EH (cell line): ENCODE results near the gene CFDP1.

Source experiments
- DNase-seq: peaks from one replicate; pipeline ENCODE4 v3.0.0-alpha.2; 2015; ENCODE audit warnings: low read depth

CFDP1 gene

GRCh38 chr16:75372236-75372856, 61.0 kb downstream of the CFDP1 start:
- DNase-seq: peak; percentile 56

DNA sequence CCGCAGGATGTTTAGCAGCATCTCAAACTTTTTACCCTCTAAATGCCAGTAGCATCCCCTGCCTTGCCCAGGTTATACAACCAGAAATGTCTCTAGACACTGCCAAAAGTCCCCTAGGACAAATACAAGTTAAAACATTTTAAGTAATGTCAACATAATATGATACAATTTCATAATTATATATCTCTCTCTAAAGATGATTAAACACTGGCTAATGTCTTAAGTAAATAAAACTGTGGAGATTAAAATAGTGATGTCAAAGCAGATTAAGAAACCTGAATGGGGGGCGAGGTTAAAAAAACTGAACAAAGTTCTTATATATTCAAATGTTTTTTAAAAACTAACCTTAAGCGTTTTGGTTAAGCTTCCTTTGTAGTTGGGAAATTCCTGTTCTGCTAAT, 62.1 kb downstream of the CFDP1 start:
- DNase-seq: no peak

DNA sequence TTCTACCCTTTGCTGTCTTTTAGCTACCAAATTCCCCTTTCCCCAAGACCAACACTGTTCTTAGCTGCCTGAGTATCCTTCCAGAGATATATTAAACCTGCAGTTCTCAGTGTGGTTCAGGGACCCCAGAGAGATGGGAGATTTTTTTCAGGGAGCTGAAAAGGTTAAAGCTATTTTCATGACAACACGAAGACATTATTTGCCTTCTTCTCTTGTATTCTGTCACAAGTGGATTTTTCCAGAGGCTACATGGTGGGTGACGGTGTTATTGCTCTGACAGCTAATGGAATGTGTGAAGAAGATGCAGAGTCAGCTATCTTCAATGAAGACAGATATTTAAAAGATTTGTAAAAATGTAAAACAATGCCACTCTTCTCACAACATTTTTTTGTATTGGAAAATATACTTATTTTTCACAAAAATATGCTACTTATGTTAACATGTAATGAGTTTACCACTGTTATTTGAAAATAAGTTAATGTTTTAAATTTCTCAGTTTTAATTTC, 69.0 kb downstream of the CFDP1 start:
- no peak for DNase-seq

GRCh38 chr16:75362846-75363245, 70.5 kb downstream of the CFDP1 start:
- no peak for DNase-seq

DNA sequence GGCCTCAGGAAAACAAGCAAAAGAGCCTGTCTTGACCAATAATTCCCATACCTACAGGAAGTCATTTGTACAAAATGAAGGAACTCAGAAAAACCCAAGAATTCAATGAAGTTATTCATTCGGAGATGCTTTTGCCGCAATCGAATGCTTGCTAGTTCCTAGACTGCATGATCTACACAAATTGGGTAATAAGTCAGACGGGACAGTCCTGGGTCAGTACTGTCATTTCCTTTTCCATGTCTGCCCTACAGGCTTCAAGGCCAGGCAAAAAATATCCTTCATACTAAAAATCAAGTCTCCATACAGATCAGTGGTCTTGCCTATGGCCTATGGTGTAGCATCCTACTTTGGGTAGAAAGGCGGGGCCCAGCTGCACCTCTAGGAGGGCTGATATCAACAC, 71.4 kb downstream of the CFDP1 start:
- no peak for DNase-seq

DNA sequence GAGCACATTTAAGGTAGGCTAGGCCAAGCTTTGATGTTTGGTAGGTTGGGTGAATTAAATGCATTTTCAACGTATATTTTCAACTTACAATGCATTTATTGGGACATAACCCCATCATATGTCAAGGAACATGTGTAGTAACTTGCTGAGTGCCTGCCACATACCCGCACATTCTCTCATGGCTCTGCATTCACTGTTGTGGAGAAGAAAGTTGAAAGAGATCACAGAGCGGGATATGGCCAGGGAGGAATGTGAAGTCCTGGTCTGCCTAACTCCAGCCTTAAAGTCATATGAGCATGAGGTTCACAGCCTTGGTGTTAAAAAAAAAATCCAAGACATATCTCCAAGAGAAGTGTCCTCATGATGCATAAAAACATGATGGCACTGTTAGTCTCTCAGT, 79.1 kb downstream of the CFDP1 start:
- DNase-seq: no peak

DNA sequence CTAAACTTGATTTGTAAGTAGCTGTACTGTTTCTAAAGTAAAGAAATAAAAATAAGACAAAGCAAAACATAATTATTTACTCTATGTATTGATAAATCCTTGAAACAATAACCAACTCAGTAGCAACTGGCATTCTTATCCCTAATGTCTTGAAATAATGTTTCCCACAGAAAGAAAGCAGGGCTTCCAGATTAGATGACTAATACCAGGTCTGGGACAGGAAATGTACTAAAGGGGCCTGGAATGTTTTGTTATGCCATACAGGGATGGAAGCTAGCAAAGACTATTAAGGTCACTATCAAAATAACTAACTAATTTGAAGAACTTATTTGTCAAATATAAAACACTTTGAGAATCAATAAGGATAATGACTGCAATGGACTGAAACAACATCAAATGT, 82.1 kb downstream of the CFDP1 start:
- peak; percentile 87 for DNase-seq

GRCh38 chr16:75345711-75346110, 87.6 kb downstream of the CFDP1 start:
- no peak for DNase-seq

DNA sequence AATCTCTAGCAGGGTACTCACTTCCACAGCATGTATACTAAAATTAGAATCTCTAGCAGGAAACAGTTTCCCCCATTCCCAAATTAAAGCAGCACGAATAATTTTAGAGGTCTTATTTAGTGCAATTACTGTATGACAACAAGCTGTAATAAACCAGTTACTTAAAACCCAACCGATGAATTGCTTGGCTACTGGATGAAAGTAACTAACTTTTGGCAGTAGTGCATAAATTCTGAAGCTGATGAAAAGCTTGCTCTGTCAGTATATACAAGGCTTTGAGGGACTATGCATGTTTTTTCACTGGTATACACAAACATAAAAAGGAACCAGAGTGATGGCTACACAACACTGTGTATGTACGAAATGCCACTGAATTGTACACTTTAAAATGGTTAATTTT, 89.4 kb downstream of the CFDP1 start:
- DNase-seq: no peak

GRCh38 chr16:75343286-75343685, 90.0 kb downstream of the CFDP1 start:
- no peak for DNase-seq

DNA sequence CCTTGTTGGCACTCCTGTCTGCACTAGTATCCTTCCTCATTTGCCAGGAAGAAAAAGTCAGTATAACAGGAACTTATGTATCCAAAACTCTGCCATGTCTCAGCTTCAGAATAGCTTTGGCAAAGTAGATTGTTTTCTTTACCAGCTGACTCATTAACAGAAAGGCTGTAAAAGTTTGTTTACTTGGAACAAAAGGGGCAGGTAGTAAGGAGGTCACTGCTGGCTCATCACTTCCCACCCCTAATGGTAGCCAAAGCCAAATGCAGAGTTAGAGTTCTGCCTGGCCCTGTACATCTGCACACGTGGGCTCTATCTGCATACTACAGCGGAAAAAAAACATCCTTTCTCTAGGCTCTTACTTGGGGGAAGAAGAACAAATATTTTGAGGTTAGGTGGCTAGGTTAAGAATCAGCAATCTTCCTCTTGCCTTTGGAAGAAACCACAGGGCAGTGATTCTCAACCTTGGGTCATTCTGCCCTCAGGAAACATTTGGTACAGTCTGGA, 90.9 kb downstream of the CFDP1 start:
- peak; percentile 82 for DNase-seq

GRCh38 chr16:75341564-75342307, 91.6 kb downstream of the CFDP1 start:
- no peak for DNase-seq

GRCh38 chr16:75340741-75341491, 92.4 kb downstream of the CFDP1 start:
- peak; percentile 94 for DNase-seq

DNA sequence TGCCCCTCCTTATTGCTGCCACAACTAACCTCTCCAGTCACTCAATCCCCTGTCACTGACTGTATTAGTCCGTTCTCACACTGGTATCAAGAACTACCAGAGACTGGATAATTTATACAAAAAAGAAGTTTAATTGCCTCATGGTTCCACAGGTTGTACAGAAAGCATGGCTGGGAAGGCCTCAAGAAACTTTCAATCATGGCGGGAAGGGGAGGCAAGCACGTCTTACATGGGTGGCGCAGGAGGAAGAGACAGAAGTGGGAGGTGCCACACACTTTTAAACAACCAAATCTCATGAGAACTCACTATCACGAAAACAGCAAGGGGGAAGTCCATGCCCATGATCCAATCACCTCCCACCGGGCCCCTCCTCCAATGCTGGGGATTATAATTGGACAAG, 95.9 kb downstream of the CFDP1 start:
- DNase-seq: no peak

DNA sequence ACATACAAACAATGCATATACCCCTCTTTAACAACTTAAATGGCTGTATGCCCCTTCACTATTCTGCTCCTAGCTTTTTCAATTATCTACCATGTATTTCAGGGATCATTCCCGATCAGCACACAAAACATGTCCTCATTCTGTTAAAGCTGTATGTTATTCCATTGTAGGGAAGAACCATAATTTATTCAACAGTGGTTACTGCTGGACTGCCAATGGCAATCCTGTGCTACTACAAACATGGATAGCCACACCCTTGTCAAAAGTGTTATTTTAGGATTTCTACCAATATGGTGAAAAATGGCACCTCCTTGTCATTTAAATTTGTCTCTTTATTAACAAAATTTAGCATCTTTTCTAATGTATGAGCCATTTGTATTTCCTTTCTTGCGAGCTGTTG, 96.8 kb downstream of the CFDP1 start:
- no peak for DNase-seq

- no peak for DNase-seq
Observed at GRCh38 chr16:75333721-75334163, 99.6 kb downstream of the CFDP1 start.

DNA sequence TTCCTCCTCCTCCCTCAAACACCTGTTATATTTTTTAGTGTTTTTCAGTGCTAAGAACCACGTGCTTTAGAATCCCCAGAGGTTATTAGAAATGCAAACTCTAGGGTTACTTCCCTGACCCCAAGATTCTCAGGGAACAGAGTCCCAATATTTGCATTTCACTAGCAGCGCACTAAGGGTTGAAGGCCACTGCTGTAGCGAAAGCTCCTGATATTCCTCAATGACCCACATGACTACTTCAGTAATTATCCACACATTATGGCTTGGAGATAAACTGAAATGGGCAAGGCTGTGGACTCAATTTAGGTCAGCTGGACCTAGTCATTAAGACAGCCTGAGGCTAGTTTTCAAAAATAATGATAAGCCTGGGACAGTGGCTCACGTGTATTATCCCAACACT, 103.4 kb downstream of the CFDP1 start:
- no peak for DNase-seq

DNA sequence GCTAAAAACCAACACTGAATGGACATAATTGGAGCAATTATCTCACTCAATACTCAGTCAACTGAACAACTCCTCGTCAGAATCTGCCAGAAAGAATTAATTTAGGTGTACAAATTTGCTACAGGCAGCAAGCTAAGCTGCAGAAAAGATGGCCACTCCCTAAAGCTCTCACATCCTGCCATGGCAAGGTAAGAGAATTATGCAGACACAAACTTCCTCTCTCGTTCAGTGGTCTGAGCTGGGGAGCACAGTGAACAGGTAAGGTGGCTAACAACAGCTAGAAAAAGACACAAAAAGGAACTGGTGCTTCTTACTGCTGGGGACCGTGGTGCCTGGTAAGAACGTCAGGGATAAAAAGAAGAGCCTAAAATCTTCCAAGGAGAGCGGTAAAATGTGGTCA, 107.0 kb downstream of the CFDP1 start:
- no peak for DNase-seq

GRCh38 chr16:75323933-75324332, 109.4 kb downstream of the CFDP1 start:
- DNase-seq: peak; percentile 24

GRCh38 chr16:75323198-75323597, 110.1 kb downstream of the CFDP1 start:
- peak; percentile 48 for DNase-seq

GRCh38 chr16:75322740-75323139, 110.6 kb downstream of the CFDP1 start:
- peak; percentile 68 for DNase-seq

DNA sequence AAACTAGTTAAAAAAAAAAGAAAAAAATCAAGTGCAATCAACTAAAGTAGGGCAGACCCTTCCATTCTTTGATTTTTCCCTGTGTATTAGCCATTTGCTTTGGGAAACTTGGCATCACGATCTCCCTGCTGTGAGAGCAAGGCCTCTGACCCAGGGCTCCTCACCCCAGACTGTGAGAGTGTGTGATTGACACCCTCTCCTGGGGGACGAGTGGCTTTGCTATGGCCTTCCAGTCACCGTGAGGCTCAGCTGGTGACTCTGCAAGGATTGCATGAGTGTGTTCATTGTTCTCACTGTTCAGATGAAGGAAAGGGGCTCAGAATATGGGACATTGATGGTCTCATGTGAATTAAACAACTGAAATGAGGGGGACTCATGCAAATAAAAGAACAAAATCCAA, 112.9 kb downstream of the CFDP1 start:
- DNase-seq: no peak
